Astrocyte (in vitro differentiated cells and primary cell): Measurements from ENCODE around the gene STX5.

Source experiments
- CTCF ChIP-seq: IDR thresholded peaks from 2 replicates; pipeline ENCODE4 v1.5.1; 2011; ENCODE audit warnings: low read depth, mild to moderate bottlenecking, inconsistent platforms, low read length, moderate library complexity; ENCODE audit not compliant: insufficient read depth
- EZH2 ChIP-seq: IDR thresholded peaks from 2 replicates; pipeline ENCODE4 v1.6.1; 2012; ENCODE audit warnings: mild to moderate bottlenecking, low read length, inconsistent platforms; ENCODE audit not compliant: insufficient read depth

DNA sequence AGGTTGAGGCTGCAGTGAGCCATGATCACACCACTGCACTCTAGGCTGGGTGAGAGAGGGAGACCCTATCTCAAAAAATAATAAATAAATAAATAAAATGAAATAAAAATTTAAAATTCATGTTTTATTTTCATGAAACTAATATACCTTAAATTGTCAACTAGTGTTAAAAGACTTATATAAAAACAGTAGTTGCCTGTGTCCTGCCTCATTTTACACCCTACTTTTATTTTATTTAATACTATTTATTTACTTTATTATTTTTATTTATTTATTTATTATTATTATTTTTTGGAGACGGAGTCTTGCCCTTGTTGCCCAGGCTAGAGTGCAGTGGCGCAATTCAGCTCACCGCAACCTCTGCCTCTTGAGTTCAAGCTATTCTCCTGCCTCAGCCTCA lies 12.3 kb upstream of the STX5 start:
- TF ChIP-seq CTCF: no peak
- TF ChIP-seq EZH2: no peak
